ENCODE measurements around the gene CDYL2.

The CDYL2 gene

DNA sequence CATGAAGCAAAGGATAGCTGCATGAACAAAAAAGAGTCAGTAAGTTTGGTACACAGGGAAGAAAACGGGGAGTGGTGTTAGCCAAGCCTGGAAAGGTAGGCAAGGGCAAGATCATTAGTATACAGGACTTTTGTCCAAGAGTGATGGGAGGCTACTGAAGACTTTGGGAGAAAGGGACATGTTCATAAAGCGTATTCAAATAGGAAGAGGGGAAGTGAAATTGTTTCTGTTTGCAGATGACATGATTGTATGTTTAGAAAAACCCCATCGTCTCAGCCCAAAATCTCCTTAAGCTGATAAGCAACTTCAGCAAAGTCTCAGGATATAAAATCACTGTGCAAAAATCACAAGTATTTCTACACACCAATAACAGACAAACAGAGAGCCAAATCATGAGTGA is 19.4 kb downstream of the CDYL2 start:
- FAIRE-seq (no peak), DNase-seq (ENCODE audit: insufficient read length) (no peak)
- TF ChIP-seq TAF1 (IDR thresholded peaks at IDR 0.05; ENCODE audit: borderline replicate concordance, low read depth, low read length) (no peak), POLR2A (IDR thresholded peaks at IDR 0.05; ENCODE audit: low read depth, low read length) (no peak), POLR2AphosphoS5 (IDR thresholded peaks at IDR 0.05; ENCODE audit: low read depth, low read length) (no peak)

DNA sequence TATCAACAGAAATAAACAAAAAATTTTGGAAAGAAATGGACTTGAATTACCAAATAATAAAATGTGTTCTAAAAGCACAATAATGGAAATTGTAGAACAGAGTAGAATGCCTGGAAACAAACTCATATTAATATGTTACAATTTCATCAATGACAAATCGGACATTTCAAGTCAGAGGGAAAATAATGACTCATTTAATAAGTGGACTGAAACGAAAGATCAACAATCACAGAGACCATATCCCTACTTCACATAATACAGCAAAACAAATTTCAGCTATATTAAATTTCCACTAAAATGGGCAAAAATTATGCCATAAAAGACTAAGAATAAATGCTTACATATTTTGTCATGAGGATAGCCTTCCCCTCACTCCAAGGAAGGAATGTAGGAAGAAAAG is 25.7 kb downstream of the CDYL2 start:
- TF ChIP-seq TAF1 (IDR thresholded peaks at IDR 0.05; ENCODE audit: borderline replicate concordance, low read depth, low read length) (no peak), POLR2A (IDR thresholded peaks at IDR 0.05; ENCODE audit: low read depth, low read length) (no peak), POLR2AphosphoS5 (IDR thresholded peaks at IDR 0.05; ENCODE audit: low read depth, low read length) (no peak)
- peak; percentile 44 for FAIRE-seq
- no peak for DNase-seq (ENCODE audit: insufficient read length)

DNA sequence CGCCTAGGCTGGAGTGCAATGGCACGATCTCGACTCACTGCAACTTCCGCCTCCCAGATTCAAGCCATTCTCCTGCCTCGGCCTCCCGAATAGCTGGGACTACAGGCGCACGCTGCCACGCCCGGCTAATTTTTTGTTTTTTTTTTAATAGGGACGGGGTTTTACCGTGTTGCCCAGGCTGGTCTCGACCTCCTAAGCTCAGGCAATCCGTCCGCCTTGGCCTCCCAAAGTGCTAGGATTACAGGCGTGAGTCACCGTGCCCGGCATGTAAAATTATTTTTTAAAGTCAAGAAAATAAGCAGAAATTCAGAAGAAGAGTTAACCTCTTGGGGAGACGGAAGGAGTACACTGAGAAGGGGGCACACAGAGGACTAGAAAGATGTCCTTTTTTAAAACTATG is 27.5 kb downstream of the CDYL2 start:
- FAIRE-seq = no peak
- DNase-seq (ENCODE audit: insufficient read length) = no peak
- TF ChIP-seq POLR2A (IDR thresholded peaks at IDR 0.05; ENCODE audit: low read depth, low read length) (no peak), TAF1 (IDR thresholded peaks at IDR 0.05; ENCODE audit: borderline replicate concordance, low read depth, low read length) (no peak), POLR2AphosphoS5 (IDR thresholded peaks at IDR 0.05; ENCODE audit: low read depth, low read length) (no peak)

DNA sequence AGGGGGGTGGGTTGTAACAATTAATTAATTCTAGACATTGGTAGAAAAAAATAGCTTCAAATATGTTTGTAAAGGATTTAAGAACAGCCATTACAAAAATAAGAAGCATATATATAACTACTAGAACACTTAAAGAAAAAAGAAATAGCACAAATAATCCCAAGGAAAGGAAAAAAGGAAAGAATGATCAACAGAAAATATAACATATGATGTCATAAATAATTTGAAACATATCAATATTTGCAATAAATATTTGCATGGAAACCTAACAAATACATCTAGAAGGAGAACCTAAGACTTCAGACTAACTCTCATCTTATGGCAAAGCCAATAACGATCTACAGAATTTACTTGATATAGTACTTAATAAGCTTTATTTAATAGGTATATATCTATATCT is 28.9 kb downstream of the CDYL2 start:
- DNase-seq (ENCODE audit: insufficient read length) (no peak), FAIRE-seq (no peak)
- no peak for TF ChIP-seq TAF1 (IDR thresholded peaks at IDR 0.05; ENCODE audit: borderline replicate concordance, low read depth, low read length)
- TF ChIP-seq POLR2A (IDR thresholded peaks at IDR 0.05; ENCODE audit: low read depth, low read length) = no peak
- TF ChIP-seq POLR2AphosphoS5 (IDR thresholded peaks at IDR 0.05; ENCODE audit: low read depth, low read length) = no peak

DNA sequence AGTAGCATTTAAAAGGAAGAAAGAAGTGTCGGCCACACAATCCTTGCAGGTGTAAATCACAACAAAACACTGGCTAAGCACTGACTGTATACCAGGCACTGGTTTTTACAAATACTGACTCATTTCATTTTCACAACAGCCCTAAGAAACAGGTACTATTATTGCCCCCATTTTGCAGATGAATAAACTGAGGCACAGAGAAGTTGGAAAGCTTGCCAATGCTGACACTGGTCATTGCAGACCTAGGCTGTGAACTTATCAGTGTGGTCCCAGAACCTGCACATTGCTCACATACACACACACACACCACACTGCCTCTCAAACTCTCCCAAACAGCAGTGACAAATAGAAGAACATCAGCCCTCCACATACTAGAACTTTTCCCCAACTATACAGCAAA is 37.6 kb downstream of the CDYL2 start:
- no peak for FAIRE-seq
- no peak for TF ChIP-seq POLR2AphosphoS5 (IDR thresholded peaks at IDR 0.05; ENCODE audit: low read depth, low read length)
- DNase-seq (ENCODE audit: insufficient read length) = no peak

DNA sequence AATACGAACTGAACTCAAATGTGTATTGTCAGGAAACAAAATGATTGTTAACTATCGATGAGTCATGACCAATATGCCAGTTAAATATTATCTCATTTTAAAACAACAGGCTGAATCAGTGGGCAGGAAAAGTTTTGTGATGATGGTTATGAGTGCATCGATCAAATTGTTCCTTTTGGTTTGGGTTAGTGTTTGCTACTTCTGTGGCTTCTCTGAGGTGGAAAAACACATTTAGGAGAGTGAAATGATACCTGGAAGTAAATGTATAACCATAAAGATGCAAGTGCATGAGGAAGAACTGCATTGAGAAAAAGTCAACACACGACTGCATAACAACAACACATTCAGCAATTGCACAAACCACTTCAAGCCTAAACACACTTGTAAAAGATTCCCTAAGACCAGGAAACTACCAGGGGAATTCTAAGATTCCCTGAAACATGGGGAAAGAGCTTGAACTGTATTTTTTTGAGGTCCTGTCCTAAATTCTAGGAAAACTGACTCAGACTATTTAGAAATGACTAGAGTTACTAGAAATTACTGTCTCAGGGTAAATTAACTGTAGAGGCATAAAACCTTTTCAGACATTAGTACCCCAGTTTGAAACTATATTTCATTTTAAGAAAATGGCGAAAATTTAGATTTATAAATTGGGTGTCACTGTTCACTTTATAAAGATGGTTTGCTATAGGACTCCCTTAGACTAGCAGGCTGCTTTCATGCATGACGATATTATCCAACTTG is 44.8 kb downstream of the CDYL2 start:
- FAIRE-seq = peak; percentile 9
- TF ChIP-seq POLR2A (IDR thresholded peaks at IDR 0.05; ENCODE audit: low read depth, low read length) (no peak), POLR2AphosphoS5 (IDR thresholded peaks at IDR 0.05; ENCODE audit: low read depth, low read length) (no peak), TAF1 (IDR thresholded peaks at IDR 0.05; ENCODE audit: borderline replicate concordance, low read depth, low read length) (no peak)
- no peak for DNase-seq (ENCODE audit: insufficient read length)

DNA sequence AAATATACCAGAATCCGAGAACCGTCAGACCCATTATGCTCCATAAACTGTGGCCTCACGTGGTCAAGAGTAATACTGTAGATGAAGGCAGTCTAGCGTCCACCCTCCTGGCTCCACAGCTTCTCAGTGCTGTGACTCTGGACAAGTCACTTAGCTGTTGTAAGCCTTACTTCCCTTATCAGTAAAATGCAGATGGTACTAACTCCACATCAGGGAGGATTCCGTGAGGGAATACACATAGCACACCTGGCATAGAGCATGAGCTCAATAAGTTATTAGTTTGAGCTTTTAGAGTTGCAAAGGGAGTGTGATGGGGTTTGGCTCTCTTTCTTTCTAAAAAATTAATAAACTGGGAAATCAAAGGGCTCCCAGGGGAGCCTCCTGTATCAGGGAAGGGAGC is 49.9 kb downstream of the CDYL2 start:
- no peak for DNase-seq (ENCODE audit: insufficient read length)
- FAIRE-seq = no peak
- TF ChIP-seq TAF1 (IDR thresholded peaks at IDR 0.05; ENCODE audit: borderline replicate concordance, low read depth, low read length) (no peak), POLR2AphosphoS5 (IDR thresholded peaks at IDR 0.05; ENCODE audit: low read depth, low read length) (no peak), POLR2A (IDR thresholded peaks at IDR 0.05; ENCODE audit: low read depth, low read length) (no peak)

DNA sequence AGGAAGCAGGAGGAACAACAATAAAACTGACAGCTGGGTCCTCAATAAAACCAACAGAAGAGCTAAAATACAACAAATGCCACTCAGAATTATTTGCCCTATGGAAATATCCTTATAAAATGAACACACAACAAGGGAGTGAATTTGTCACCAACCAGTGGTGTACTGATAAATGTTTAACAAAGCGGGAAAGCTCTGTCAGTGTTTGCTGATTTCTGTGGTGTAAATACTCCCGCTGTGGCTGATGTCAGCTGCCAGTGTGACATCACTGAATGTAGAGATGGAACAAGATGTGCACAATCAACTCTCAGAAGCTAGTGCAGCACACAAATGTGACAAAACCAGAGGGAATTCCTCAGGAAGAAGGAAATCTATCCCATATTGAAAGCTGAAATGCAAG is 51.9 kb downstream of the CDYL2 start:
- DNase-seq (ENCODE audit: insufficient read length) = no peak
- TF ChIP-seq TAF1 (IDR thresholded peaks at IDR 0.05; ENCODE audit: borderline replicate concordance, low read depth, low read length) (no peak), POLR2AphosphoS5 (IDR thresholded peaks at IDR 0.05; ENCODE audit: low read depth, low read length) (no peak), POLR2A (IDR thresholded peaks at IDR 0.05; ENCODE audit: low read depth, low read length) (no peak)
- no peak for FAIRE-seq

DNA sequence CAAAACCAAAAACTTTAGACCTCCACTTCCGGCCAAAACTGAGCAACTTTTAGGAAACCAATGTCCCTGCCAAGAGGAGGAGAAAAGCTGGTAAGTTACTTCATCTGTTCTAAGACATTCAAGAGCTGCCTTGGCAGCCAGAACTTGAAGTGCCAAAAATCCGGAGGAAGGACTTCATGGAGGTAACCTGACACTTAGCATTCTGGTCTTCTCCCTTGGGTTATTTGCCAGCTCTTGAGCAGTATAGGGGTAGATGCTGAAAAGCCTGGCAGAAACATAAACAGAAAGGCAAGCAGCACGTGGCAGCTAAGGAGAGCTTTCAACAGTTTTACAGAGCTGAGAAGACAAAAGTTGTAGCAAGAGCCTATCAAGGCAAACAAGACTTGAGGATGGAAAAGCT is 53.2 kb downstream of the CDYL2 start:
- FAIRE-seq = no peak

DNA sequence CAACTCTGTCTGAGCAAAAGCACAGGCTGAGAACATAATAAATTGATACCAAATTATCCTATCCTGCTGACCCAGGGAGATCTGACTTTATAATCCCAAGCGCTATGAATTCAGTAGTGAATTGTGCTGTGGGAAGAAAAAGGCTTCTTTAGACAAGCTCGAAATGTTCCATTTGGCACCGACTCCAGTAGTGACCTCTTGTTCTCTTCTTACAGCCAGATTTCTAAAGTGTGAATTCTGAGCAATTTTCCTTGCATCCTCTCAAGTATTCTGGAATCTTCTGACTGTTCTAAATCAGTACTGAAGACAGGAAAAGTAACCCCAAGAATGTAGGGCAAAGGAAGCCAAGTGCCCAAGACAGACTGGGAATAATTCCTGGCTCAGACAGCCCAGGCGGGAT is 58.2 kb downstream of the CDYL2 start:
- DNase-seq (ENCODE audit: insufficient read length) = no peak
- TF ChIP-seq POLR2AphosphoS5 (IDR thresholded peaks at IDR 0.05; ENCODE audit: low read depth, low read length) = no peak
- no peak for TF ChIP-seq TAF1 (IDR thresholded peaks at IDR 0.05; ENCODE audit: borderline replicate concordance, low read depth, low read length)
- no peak for TF ChIP-seq POLR2A (IDR thresholded peaks at IDR 0.05; ENCODE audit: low read depth, low read length)
- no peak for FAIRE-seq

More for the DNA sequence above, 53.2 kb downstream of the CDYL2 start:
- TF ChIP-seq TAF1 (IDR thresholded peaks at IDR 0.05; ENCODE audit: borderline replicate concordance, low read depth, low read length) = no peak
- no peak for TF ChIP-seq POLR2AphosphoS5 (IDR thresholded peaks at IDR 0.05; ENCODE audit: low read depth, low read length)
- TF ChIP-seq POLR2A (IDR thresholded peaks at IDR 0.05; ENCODE audit: low read depth, low read length) = no peak
- DNase-seq (ENCODE audit: insufficient read length) = no peak

DNA sequence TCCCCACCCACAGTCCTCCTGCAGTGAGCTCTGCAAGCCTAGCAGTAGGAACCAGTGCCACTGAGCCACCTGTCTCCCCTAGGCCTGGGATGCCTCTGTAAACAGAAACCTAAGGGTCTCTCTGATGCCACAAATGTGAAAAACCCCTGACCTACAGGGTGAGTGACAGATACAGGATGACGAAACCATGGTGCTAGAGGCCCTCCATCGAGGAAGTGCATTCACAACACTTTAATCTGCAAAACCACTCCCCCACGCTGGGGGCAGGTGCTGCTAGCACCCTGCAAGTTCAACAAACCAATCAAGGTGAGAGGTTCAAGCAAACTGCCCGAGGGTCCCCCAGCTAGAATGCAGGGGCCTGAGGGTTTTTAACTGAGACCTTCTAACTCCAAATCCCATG is 59.5 kb downstream of the CDYL2 start:
- TF ChIP-seq POLR2AphosphoS5 (IDR thresholded peaks at IDR 0.05; ENCODE audit: low read depth, low read length) (no peak), TAF1 (IDR thresholded peaks at IDR 0.05; ENCODE audit: borderline replicate concordance, low read depth, low read length) (no peak), POLR2A (IDR thresholded peaks at IDR 0.05; ENCODE audit: low read depth, low read length) (no peak)
- DNase-seq (ENCODE audit: insufficient read length) (no peak), FAIRE-seq (no peak)

DNA sequence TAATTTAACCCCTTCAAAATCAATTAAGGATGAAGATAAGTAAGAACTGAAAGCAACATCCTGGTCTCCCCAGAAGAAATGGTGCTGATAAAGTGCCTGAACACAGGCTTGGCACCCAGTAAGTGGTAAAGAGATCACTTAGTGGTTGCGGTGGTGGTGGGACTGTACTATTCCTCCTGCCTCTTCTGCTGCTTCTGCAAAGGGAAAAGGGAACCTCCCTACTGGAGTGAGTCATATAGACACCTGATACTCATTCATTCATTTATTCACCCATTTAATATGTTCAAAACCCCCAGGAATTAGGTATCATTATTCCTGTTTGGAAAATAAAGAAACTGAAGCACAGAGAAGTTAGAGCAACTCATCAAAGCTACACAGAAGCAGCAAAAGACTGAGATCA is 60.6 kb downstream of the CDYL2 start:
- DNase-seq (ENCODE audit: insufficient read length) (no peak), FAIRE-seq (peak; percentile 57)
- TF ChIP-seq POLR2A (IDR thresholded peaks at IDR 0.05; ENCODE audit: low read depth, low read length) = no peak
- no peak for TF ChIP-seq TAF1 (IDR thresholded peaks at IDR 0.05; ENCODE audit: borderline replicate concordance, low read depth, low read length)
- no peak for TF ChIP-seq POLR2AphosphoS5 (IDR thresholded peaks at IDR 0.05; ENCODE audit: low read depth, low read length)
